ENCODE measurements around the gene PROC.

PROC gene

GRCh38 chr2:127464470-127465257 lies 46.4 kb downstream of the PROC start:
- no peak for DNase-seq

DNA sequence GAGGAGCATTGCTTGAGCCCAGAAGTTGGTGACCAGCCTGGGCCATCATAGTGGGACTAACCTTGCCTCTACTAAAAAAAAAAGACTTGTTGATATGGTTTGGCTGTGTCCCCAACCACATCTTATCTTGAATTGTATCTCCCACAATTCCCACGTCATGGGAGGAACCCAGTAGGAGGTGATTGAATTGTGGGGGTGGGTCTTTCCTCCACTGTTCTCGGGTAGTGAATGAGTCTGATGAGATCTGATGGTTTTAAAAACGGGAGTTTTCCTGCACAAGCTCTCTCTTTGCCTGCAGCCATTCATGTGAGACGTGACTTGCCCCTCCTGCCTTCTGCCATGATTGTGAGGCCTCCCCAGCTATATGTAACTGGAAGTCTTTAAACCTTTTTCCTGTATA lies 47.0 kb downstream of the PROC start:
- no peak for DNase-seq

- DNase-seq = no peak
These were observed 50.8 kb downstream of the PROC start for GRCh38 chr2:127469051-127469450.

GRCh38 chr2:127469974-127470373 lies 51.7 kb downstream of the PROC start:
- DNase-seq = no peak

GRCh38 chr2:127471286-127471988 lies 53.2 kb downstream of the PROC start:
- DNase-seq = no peak

DNA sequence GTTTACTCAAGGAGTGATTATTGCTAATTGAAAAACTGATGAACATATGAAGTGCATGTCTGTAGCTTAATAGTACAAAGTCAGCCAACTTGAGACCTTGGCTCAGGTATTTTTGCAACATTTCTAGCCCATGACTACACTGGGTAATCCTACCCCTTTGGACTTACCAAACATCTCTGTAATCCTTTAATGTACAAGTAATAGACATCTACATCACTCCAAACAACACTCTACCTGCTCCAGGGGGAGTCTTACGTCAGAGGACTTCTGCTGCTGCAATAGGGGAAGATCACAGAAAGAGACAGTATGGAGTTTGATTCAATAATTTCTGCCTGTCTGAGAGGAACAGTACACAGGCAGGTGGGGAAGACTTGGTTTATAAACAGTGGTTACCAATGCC lies 54.0 kb downstream of the PROC start:
- DNase-seq = no peak

DNA sequence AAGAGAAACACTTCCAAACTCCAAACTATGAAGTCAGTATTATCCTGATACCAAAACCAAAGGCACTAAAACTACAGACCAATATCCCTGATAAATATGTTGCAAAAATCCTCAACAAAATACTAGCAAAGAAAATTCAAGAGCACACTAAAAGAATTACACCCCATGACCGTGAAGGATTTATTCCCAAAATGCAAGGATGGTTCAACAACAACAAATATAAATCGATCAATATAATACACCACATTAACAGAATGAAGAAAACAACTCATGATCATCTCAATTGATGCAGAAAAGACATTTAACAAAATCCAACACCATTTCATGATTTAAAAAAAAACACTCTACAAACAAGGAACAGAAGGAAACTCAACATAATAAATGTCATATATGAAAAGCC lies 57.6 kb downstream of the PROC start:
- DNase-seq = no peak

Measured in islet precursor cell (in vitro differentiated cells).